Measurements from ENCODE around the gene MARCHF4. TPM values are rescaled to one million over a fixed set of nuclear protein-coding genes. Genes with fewer than 3 reads are reported as not detected.

MARCHF4 gene
- total and polyA plus RNA-seq, 7 experiments from 2014 or later: not detected

Other genes starting within 250 kb of the MARCHF4 start
- 10 to 100 TPM; 16.2 to 30.3 (median 24.6) TPM for gene SMARCAL1, start 40.0 kb upstream of the MARCHF4 start, total RNA-seq
- 10 to 100 TPM; 18.6 to 31.2 TPM for gene SMARCAL1, start 40.0 kb upstream of the MARCHF4 start, polyA plus RNA-seq
- 1,000 to 10,000 TPM; 2,173 to 3,712 (median 3,236) TPM for gene RPL37A, start 126.4 kb upstream of the MARCHF4 start, total RNA-seq
- 1,000 to 10,000 TPM; 3,585 to 4,840 TPM for gene RPL37A, start 126.4 kb upstream of the MARCHF4 start, polyA plus RNA-seq